H1 (cell line): Measurements from ENCODE around the gene ZNF367. TPM values are rescaled to one million over a fixed set of nuclear protein-coding genes. Genes with fewer than 3 reads are reported as not detected.

ENCODE experiments used
- CTCF ChIA-PET: fragments of 300-600 bp; sonication (Branson Sonifier 250); formaldehyde crosslinking; loops from one replicate; lab custom pipeline; 2021; ENCODE audit not compliant: partially characterized antibody; lab: Charles Lee
- POLR2A ChIA-PET: fragments of 300-600 bp; sonication (Branson Sonifier 250); formaldehyde crosslinking; loops from one replicate; lab custom pipeline; 2021; ENCODE audit warnings: inconsistent platforms; ENCODE audit not compliant: partially characterized antibody; lab: Charles Lee
- DNase-seq, 2 experiments: peaks; one replicate each; pipeline versions ENCODE4 v3.0.0 to v3.0.0-alpha.2; 2010 to 2022; ENCODE audit warnings: low spot score in 2 of 2, low read depth in 1 of 2, mixed read lengths in 1 of 2
- FAIRE-seq: peaks from 2 replicates; lab custom pipeline; 2011; peaks lifted over from hg19 to GRCh38; lab: Jason Lieb, UNC
- H2AFZ ChIP-seq: 2 replicates; pipeline ENCODE4 v1.8.1; 2012; ENCODE audit warnings: low read length, inconsistent platforms
- H2AK5ac ChIP-seq: 2 replicates; pipeline ENCODE4 v1.6.1; 2013; ENCODE audit warnings: low read depth, low read length
- H2BK120ac ChIP-seq: replicated peaks from 2 replicates; pipeline ENCODE3; 2013; ENCODE audit warnings: low read depth, low read length, inconsistent platforms
- H2BK12ac ChIP-seq: 2 replicates; pipeline ENCODE4 v1.6.1; 2013; ENCODE audit warnings: low read depth, low read length
- H2BK15ac ChIP-seq: 2 replicates; pipeline ENCODE4 v1.6.1; 2013; ENCODE audit warnings: low read length
- H2BK20ac ChIP-seq: 2 replicates; pipeline ENCODE4 v1.6.1; 2013; ENCODE audit warnings: low read length
- H2BK5ac ChIP-seq: 2 replicates; pipeline ENCODE4 v1.6.1; 2013; ENCODE audit warnings: low read depth, low read length
- H3K14ac ChIP-seq: 2 replicates; pipeline ENCODE4 v1.6.1; 2013; ENCODE audit warnings: inconsistent platforms; ENCODE audit not compliant: insufficient read length
- H3K18ac ChIP-seq: 2 replicates; pipeline ENCODE4 v1.6.1; 2013; ENCODE audit warnings: low read length; ENCODE audit errors: extremely low read depth
- H3K23ac ChIP-seq: 2 replicates; pipeline ENCODE4 v1.6.1; 2013; ENCODE audit warnings: inconsistent platforms; ENCODE audit not compliant: insufficient read length
- H3K23me2 ChIP-seq: 2 replicates; pipeline ENCODE4 v1.6.1; 2013; ENCODE audit warnings: low read depth, low read length
- H3K27ac ChIP-seq: 2 replicates; pipeline ENCODE4 v1.6.1; 2011; ENCODE audit warnings: low read depth, low read length, inconsistent platforms
- H3K27me3 ChIP-seq, 4 experiments: replicated peaks in 1 of 4; 1 replicate in 1 of 4; 2 replicates in 3 of 4; pipeline versions ENCODE4 v1.6.1 to v1.8.1; 2011 to 2013; ENCODE audit warnings: low read length in 3 of 4, mild to moderate bottlenecking in 3 of 4, inconsistent platforms in 2 of 4, mixed read lengths in 2 of 4, moderate library complexity in 1 of 4; ENCODE audit not compliant: control insufficient read depth in 3 of 4, insufficient read depth in 3 of 4; ENCODE audit errors: extremely low read depth in 1 of 4
- H3K36me3 ChIP-seq, 4 experiments: 2 replicates each; pipeline versions ENCODE4 v1.6.1 to v1.8.1; 2011 to 2013; ENCODE audit warnings: mild to moderate bottlenecking in 4 of 4, low read length in 3 of 4, moderate library complexity in 2 of 4, control low read depth in 1 of 4, inconsistent platforms in 1 of 4; ENCODE audit not compliant: insufficient read depth in 4 of 4, control insufficient read depth in 2 of 4
- H3K4ac ChIP-seq: replicated peaks from 2 replicates; pipeline ENCODE3; 2013; ENCODE audit warnings: low read length, low read depth, mixed read lengths, inconsistent platforms; ENCODE audit not compliant: insufficient read length
- H3K4me1 ChIP-seq, 4 experiments: replicated peaks in 1 of 4; 1 replicate in 1 of 4; 2 replicates in 3 of 4; pipeline versions ENCODE4 v1.6.1 to v1.8.1; 2011 to 2013; ENCODE audit warnings: low read length in 3 of 4, inconsistent platforms in 2 of 4, mixed read lengths in 1 of 4; ENCODE audit not compliant: insufficient read depth in 4 of 4, control insufficient read depth in 3 of 4
- H3K4me2 ChIP-seq, 2 experiments: 2 replicates each; pipeline versions ENCODE4 v1.6.1 to v1.8.1; 2011 to 2013; ENCODE audit warnings: low read depth in 2 of 2, low read length in 2 of 2, control low read depth in 1 of 2, inconsistent platforms in 1 of 2, mild to moderate bottlenecking in 1 of 2; ENCODE audit not compliant: insufficient read depth in 1 of 2
- H3K4me3 ChIP-seq, 4 experiments: fragments of 200-600, 300-600 bp in 1 of 4; sonication (generic), shearing (Covaris generic), sonication (Bioruptor Twin) in 1 of 4; 2 replicates each; pipeline versions ENCODE4 v1.5.1 to v1.8.1; 2011 to 2016; ENCODE audit warnings: low read length in 4 of 4, low read depth in 3 of 4, control low read depth in 2 of 4, inconsistent platforms in 2 of 4, mild to moderate bottlenecking in 2 of 4, mixed read lengths in 1 of 4, moderate library complexity in 1 of 4; ENCODE audit not compliant: insufficient read depth in 2 of 4; ENCODE audit errors: extremely low read depth in 1 of 4
- H3K56ac ChIP-seq: replicated peaks from 2 replicates; pipeline ENCODE3; 2013; ENCODE audit warnings: low read depth, mild to moderate bottlenecking, mixed read lengths, low read length, inconsistent platforms; ENCODE audit not compliant: insufficient read length
- H3K79me1 ChIP-seq: 2 replicates; pipeline ENCODE4 v1.6.1; 2013; ENCODE audit warnings: low read depth, low read length, control low read depth
- H3K79me2 ChIP-seq, 2 experiments: 2 replicates each; pipeline versions ENCODE4 v1.6.1 to v1.8.1; 2012 to 2013; ENCODE audit warnings: low read length in 2 of 2, mild to moderate bottlenecking in 2 of 2, inconsistent platforms in 1 of 2; ENCODE audit not compliant: insufficient read depth in 2 of 2, control insufficient read depth in 1 of 2
- H3K9ac ChIP-seq, 4 experiments: replicated peaks in 1 of 4; 1 replicate in 1 of 4; 2 replicates in 3 of 4; pipeline versions ENCODE4 v1.6.1 to v1.8.1; 2011 to 2013; ENCODE audit warnings: low read depth in 3 of 4, low read length in 3 of 4, control low read depth in 2 of 4, mild to moderate bottlenecking in 2 of 4, moderate library complexity in 2 of 4, inconsistent platforms in 1 of 4; ENCODE audit errors: extremely low read depth in 1 of 4
- H3K9me3 ChIP-seq, 2 experiments: 2 replicates each; pipeline versions ENCODE4 v1.6.1 to v1.8.1; 2012 to 2013; ENCODE audit warnings: mild to moderate bottlenecking in 2 of 2, moderate library complexity in 2 of 2, control low read depth in 1 of 2, inconsistent platforms in 1 of 2, low read depth in 1 of 2, low read length in 1 of 2, mixed read lengths in 1 of 2; ENCODE audit not compliant: insufficient read depth in 2 of 2
- H4K20me1 ChIP-seq, 2 experiments: replicated peaks in 1 of 2; 2 replicates each; pipeline versions ENCODE3 to v1.8.1; 2011 to 2013; ENCODE audit warnings: inconsistent platforms in 2 of 2, low read length in 2 of 2, mild to moderate bottlenecking in 1 of 2; ENCODE audit not compliant: insufficient read depth in 2 of 2, control insufficient read depth in 1 of 2
- H4K5ac ChIP-seq: 2 replicates; pipeline ENCODE4 v1.6.1; 2013; ENCODE audit warnings: low read length, low read depth, mixed read lengths, inconsistent platforms; ENCODE audit not compliant: insufficient read length
- H4K8ac ChIP-seq: 2 replicates; pipeline ENCODE4 v1.8.0; 2013; ENCODE audit warnings: mild to moderate bottlenecking, moderate library complexity, low read length, inconsistent platforms; ENCODE audit not compliant: insufficient read depth; ENCODE audit errors: extremely low read depth
- H4K91ac ChIP-seq: replicated peaks from 2 replicates; pipeline ENCODE3; 2013; ENCODE audit warnings: low read length, mixed read lengths, inconsistent platforms; ENCODE audit not compliant: insufficient read length
- ASH2L ChIP-seq: fragments of 200-600, 300-600 bp; sonication (generic); IDR thresholded peaks from one replicate; pipeline ENCODE4 v1.7.1; 2017; ENCODE audit warnings: low read length
- BACH1 ChIP-seq: IDR thresholded peaks from 2 replicates; pipeline ENCODE4 v1.6.1; 2012; ENCODE audit warnings: low read length, improper control_type of control experiment
- BRCA1 ChIP-seq: IDR thresholded peaks from 2 replicates; pipeline ENCODE4 v1.6.1; 2012; ENCODE audit warnings: low read depth, low read length, improper control_type of control experiment
- CBX8 ChIP-seq: fragments of 300-800, 300-1000 bp; sonication (generic); IDR thresholded peaks from 2 replicates; pipeline ENCODE4 v1.7.1; 2016; ENCODE audit warnings: low read depth, low read length, borderline replicate concordance
- CHD2 ChIP-seq: IDR thresholded peaks from 2 replicates; pipeline ENCODE4 v1.6.1; 2012; ENCODE audit warnings: low read length, improper control_type of control experiment
- CTBP2 ChIP-seq: IDR thresholded peaks from 2 replicates; pipeline ENCODE4 v1.7.0; 2011; ENCODE audit warnings: borderline replicate concordance, mild to moderate bottlenecking, moderate library complexity, mixed read lengths, low read length; ENCODE audit not compliant: insufficient read depth, insufficient read length
- HDAC6 ChIP-seq: IDR thresholded peaks from one replicate; pipeline ENCODE4 v1.7.1; 2012; ENCODE audit warnings: low read depth, mild to moderate bottlenecking, inconsistent platforms, low read length, moderate library complexity
- JUND ChIP-seq: IDR thresholded peaks from 2 replicates; pipeline ENCODE4 v1.6.1; 2011; ENCODE audit warnings: mild to moderate bottlenecking, improper control_type of control experiment, low read length
- KDM4A ChIP-seq: IDR thresholded peaks from one replicate; pipeline ENCODE4 v1.7.1; 2012; ENCODE audit warnings: low read depth, mild to moderate bottlenecking, moderate library complexity, low read length, inconsistent platforms; ENCODE audit not compliant: severe bottlenecking
- NRF1 ChIP-seq: IDR thresholded peaks from 2 replicates; pipeline ENCODE4 v1.6.1; 2011; ENCODE audit warnings: mild to moderate bottlenecking, low read depth, low read length, improper control_type of control experiment
- SP2 ChIP-seq: IDR thresholded peaks from 2 replicates; pipeline ENCODE4 v1.6.1; 2012; ENCODE audit warnings: mild to moderate bottlenecking, low read length, inconsistent platforms
- SP4 ChIP-seq: IDR thresholded peaks from 2 replicates; pipeline ENCODE4 v1.6.1; 2012; ENCODE audit warnings: low read length, inconsistent platforms
- SRF ChIP-seq: IDR thresholded peaks from 2 replicates; pipeline ENCODE4 v1.6.1; 2011; ENCODE audit warnings: mild to moderate bottlenecking, low read depth, low read length, moderate library complexity
- TBP ChIP-seq: IDR thresholded peaks from 2 replicates; pipeline ENCODE4 v1.6.1; 2011; ENCODE audit warnings: low read depth, low read length, improper control_type of control experiment
- TCF12 ChIP-seq: IDR thresholded peaks from 2 replicates; pipeline ENCODE4 v1.6.1; 2011; ENCODE audit warnings: low read depth, mild to moderate bottlenecking, low read length
- WGBS, 2 experiments: shearing (Covaris generic) in 1 of 2; methylation state at CpG; one replicate each; pipeline versions ENCODE4 v1.1.6 to v1.1.7; 2013 to 2015; ENCODE audit warnings: low lambda C conversion rate in 2 of 2, mixed read lengths in 2 of 2, inconsistent platforms in 1 of 2, low coverage in 1 of 2, missing lambda C conversion rate in 1 of 2; ENCODE audit not compliant: insufficient replicate concordance in 2 of 2, insufficient coverage in 1 of 2, insufficient read length in 1 of 2; ENCODE audit errors: extremely low coverage in 1 of 2, missing lambda C conversion rate in 1 of 2; 5-methylcytosine and 5-hydroxymethylcytosine counted together
- polyA plus RNA-seq, 7 experiments: library from polyadenylated mRNA; depleted of rRNA in 3 of 7; stranded (reverse) in 5 of 7; unstranded in 2 of 7; fragments of >200 nt in 5 of 7; fragments of 200-250 nt in 2 of 7; gene quantifications; 1 replicate in 5 of 7; 2 replicates in 1 of 7; 4 replicates in 1 of 7; pipeline versions ENCODE4 v1.2.1 to v1.2.3, GENCODE V29; 2011 to 2013; ENCODE audit warnings: missing spikeins in 2 of 7, mixed read lengths in 2 of 7
- total RNA-seq: library from RNA; stranded (reverse); fragmentation: NEBNext Ultra II Directional; extraction: Animal tissue kit (Norgen Biotek cat#: 25700); gene quantifications from 2 replicates; pipeline ENCODE4 v1.2.1, GENCODE V29; 2021

Gene ZNF367
- total and polyA plus RNA-seq, 2 of the 8 experiments (the other 6 are each of a cell fraction or from before 2014, with no cell fraction given): 2.2 to 8.2 TPM

GRCh38 chr9:96382175-96382574 lies 36.0 kb downstream of the ZNF367 start:
- peaks cover 0 to 6% (median 1%) of the 10 kb centered on the region in 4 experiments; a peak in 3 of 7 replicates for H3K4me1 ChIP-seq
- no peak overlapping the region for H3K14ac ChIP-seq
- peaks cover 4% of the 10 kb centered on the region; the same call in 1 of the 2 replicates for H3K23me2 ChIP-seq
- no peaks in the 10 kb centered on the region for H3K79me2 ChIP-seq
- no peak overlapping the region for H4K5ac ChIP-seq
- 86% methylated on average over 2 of the region's 2 CpGs; no CpG with 5 or more reads in 1 of the 2 experiments for WGBS, 2 experiments
- no peak overlapping the region for H2AK5ac ChIP-seq
- no peak overlapping the region for H2BK12ac ChIP-seq
- H3K18ac ChIP-seq: no peak overlapping the region
- ChIA-PET CTCF (interaction anchor here (0.7 to 2.2 kb wide), 4 partner anchors 9 to 379 kb away, joined by 3 to 7 read pairs (median 4); no protein-coding TSS in a partner anchor), POLR2A (interaction anchor here (0.6 to 0.8 kb wide), 3 partner anchors 25 to 691 kb away, joined by 3 read pairs; no protein-coding TSS in a partner anchor)
- H4K20me1 ChIP-seq: no peaks in the 10 kb centered on the region
- H2BK5ac ChIP-seq: no peak overlapping the region
- no peak overlapping the region for H2BK120ac ChIP-seq
- H3K56ac ChIP-seq: no peak overlapping the region
- DNase-seq (no peak), FAIRE-seq (no peak)
- peak overlapping the region in 1 of 2 experiments; percentile 89; a peak in 1 of 4 replicates for H3K4me2 ChIP-seq
- TF ChIP-seq SRF (no peak), SP4 (no peak), BACH1 (no peak), HDAC6 (no peak), SP2 (no peak), CTBP2 (no peak), BRCA1 (no peak), KDM4A (no peak), JUND (no peak), CBX8 (no peak), ASH2L (no peak), TCF12 (no peak), NRF1 (no peak), CHD2 (no peak), TBP (no peak)
- no peak overlapping the region for H2BK20ac ChIP-seq
- no peaks in the 10 kb centered on the region for H3K9me3 ChIP-seq
- H3K79me1 ChIP-seq: peaks cover 3% of the 10 kb centered on the region
- H2AFZ ChIP-seq: no peak overlapping the region
- H4K91ac ChIP-seq: no peak overlapping the region
- no peak overlapping the region for H4K8ac ChIP-seq
- H3K4ac ChIP-seq: no peak overlapping the region
- H2BK15ac ChIP-seq: no peak overlapping the region
- no peak overlapping the region for H3K27ac ChIP-seq
- H3K9ac ChIP-seq: no peak overlapping the region
- no peak overlapping the region for H3K23ac ChIP-seq
- peaks cover 0 to 15% (median 2%) of the 10 kb centered on the region in 4 experiments; a peak in 2 of 8 replicates for H3K36me3 ChIP-seq
- H3K27me3 ChIP-seq: no peaks in the 10 kb centered on the region
- H3K4me3 ChIP-seq: peak overlapping the region in 1 of 4 experiments; percentile 69; a peak in 1 of 8 replicates
